HG02571 (cell line): ENCODE results near the gene TCOF1.

Experiments used
- ATAC-seq: cut with Tn5 transposase; IDR thresholded peaks from one replicate; pipeline ENCODE4 v1.9.1; 2021; ENCODE audit warnings: mild to moderate bottlenecking, moderate library complexity; ENCODE audit not compliant: unreplicated experiment

TCOF1 gene

DNA sequence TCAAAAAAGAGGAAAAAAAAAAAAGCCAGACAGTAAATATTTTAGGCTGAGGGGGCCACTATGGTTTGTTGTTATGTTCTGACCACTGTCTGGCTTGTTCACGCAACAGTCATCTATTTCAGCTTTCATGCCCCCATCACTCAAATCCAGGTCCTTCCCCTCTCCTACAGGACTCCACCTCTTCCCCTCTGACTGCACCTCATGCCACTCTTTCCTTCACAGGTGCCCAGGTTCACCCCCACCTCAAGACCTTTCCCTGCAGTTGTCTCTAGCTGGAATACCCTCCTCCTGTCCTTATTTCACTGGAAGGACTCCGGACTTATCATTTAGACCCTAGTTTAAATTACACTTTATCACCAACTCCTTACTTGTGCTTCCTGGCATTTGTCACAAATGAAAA lies 88.6 kb downstream of the TCOF1 start:
- no peak for ATAC-seq

DNA sequence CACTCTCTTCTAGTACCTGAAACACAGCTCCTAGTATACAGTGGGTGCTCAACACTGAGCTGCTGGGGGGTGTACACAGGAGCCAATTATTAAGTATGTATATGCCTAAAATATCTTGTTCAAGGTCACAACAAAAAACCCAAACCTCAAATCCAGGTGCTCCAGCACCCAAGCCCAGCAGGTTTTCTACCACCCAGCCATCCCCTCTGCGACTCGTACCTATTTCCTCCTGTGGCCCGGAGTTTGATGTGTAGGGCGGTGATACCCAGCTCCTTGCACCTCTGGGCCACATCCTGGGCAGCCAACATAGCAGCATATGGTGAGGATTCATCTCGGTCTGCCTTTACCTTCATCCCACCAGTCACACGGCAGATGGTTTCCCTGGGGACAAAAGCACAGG lies 89.1 kb downstream of the TCOF1 start:
- no peak for ATAC-seq

DNA sequence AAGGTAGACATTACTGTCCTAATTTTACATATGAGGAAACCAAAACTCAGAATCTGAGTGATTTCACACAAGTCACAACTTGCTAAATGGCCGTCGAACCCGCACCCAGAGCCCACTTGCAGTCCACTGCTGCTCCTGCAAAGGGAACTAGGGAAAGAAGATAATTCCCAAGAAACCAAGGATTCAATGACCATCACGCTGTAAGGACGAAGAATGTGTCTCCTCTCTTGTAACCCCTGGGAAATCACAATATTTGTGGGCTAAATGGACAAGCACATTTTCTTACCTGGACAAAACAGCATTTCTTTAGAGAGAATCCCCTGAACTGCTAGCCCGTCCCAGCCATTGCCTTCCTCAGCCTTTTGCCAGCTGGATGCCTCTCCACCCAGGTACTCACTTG lies 89.7 kb downstream of the TCOF1 start:
- ATAC-seq: no peak

DNA sequence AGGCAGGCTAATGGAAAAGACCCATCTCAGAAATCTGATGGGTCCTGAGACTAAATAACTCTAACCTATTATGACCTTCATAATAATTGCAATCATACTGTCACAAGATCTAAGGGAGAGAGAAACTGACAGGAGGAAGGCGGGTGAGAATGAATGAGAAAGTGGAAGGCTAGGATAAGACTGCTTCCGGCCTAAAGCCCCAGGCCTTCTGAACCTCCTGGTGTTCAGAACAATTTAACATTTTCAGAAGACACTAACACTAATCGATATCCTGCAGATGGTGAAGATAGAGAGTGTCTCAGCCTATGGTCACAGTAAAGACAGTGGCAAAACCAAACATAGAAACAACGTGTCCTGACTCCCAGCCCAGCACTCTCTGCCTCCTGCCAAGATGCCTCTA lies 90.8 kb downstream of the TCOF1 start:
- no peak for ATAC-seq

DNA sequence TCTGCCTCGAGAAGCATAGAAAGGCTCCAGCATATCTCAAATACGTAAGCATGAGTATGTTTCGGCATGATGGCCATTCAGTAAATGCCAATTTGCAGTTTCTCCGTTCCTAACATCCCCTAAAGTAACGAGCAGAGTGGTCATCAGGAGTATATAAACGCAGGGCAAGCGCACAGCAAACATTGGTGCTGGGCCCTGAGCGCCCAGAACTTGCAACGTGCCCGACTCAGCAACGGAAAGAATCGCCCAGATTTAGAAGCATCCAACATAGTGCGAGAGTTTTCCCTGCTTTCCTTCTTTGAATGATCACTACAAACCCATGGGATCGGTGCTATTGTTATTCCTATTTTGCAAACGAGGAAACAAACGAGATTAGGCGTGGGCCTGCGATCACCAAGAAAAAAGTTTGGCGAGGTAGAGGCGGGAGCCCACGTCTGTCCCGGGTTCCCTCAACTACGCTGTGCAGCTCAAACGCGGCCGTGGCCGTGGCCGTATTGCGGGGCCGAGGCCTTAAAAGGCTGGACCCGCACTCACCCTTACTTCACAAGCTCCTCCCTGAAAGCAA lies 91.5 kb downstream of the TCOF1 start:
- ATAC-seq: peak; percentile 42
